GM12878 (cell line): ENCODE measurements around the gene DHPS. TPM values are rescaled to one million over a fixed set of nuclear protein-coding genes. Genes with fewer than 3 reads are reported as not detected.

Source experiments
- ATF7 ChIP-seq: fragments of 450-650 bp; IDR thresholded peaks from 2 replicates; pipeline ENCODE4 v1.6.1; 2016; ENCODE audit warnings: low read depth, mild to moderate bottlenecking
- BACH1 ChIP-seq: fragments of 450-650 bp; IDR thresholded peaks from 2 replicates; pipeline ENCODE4 v1.6.1; 2017; ENCODE audit warnings: mild to moderate bottlenecking, borderline replicate concordance
- BHLHE40 ChIP-seq, 2 experiments: fragments of 450-650 bp in 1 of 2; IDR thresholded peaks; 2 replicates each; pipeline ENCODE4 v1.6.1; 2011 to 2017; ENCODE audit warnings: low read depth in 2 of 2, borderline replicate concordance in 1 of 2, improper control_type of control experiment in 1 of 2, low read length in 1 of 2, mild to moderate bottlenecking in 1 of 2
- CEBPB ChIP-seq, 2 experiments: fragments of 150-350 bp in 1 of 2; IDR thresholded peaks; 2 replicates each; pipeline ENCODE4 v1.6.1; 2012 to 2014; ENCODE audit warnings: low read depth in 2 of 2, low read length in 2 of 2, borderline replicate concordance in 1 of 2, inconsistent platforms in 1 of 2
- DPF2 ChIP-seq: fragments of 450-650 bp; IDR thresholded peaks from 2 replicates; pipeline ENCODE4 v1.6.1; 2017; ENCODE audit warnings: mild to moderate bottlenecking
- GATAD2B ChIP-seq: fragments of 450-650 bp; conservative IDR thresholded peaks from 2 replicates; pipeline ENCODE4 v1.6.1; 2017; ENCODE audit warnings: low read depth, mild to moderate bottlenecking, moderate library complexity
- IKZF1 ChIP-seq: fragments of 450-650 bp; conservative IDR thresholded peaks from 2 replicates; pipeline ENCODE4 v1.6.1; 2017; ENCODE audit warnings: antibody characterized with exemption, mild to moderate bottlenecking
- IKZF2 ChIP-seq, 2 experiments: fragments of 450-650 bp; IDR thresholded peaks; 2 replicates each; pipeline ENCODE4 v1.6.1; 2017; ENCODE audit warnings: mild to moderate bottlenecking in 2 of 2, moderate library complexity in 2 of 2
- JUND ChIP-seq: IDR thresholded peaks from 2 replicates; pipeline ENCODE4 v1.6.1; 2012; ENCODE audit warnings: low read depth, mild to moderate bottlenecking, low read length, improper control_type of control experiment, moderate library complexity
- MTA3 ChIP-seq: IDR thresholded peaks from 2 replicates; pipeline ENCODE4 v1.6.1; 2012; ENCODE audit warnings: low read length, inconsistent platforms, borderline replicate concordance
- NFYB ChIP-seq: IDR thresholded peaks from 2 replicates; pipeline ENCODE4 v1.6.1; 2011; ENCODE audit warnings: low read depth, mild to moderate bottlenecking, low read length, improper control_type of control experiment, moderate library complexity; ENCODE audit not compliant: insufficient read depth
- NR2F1 ChIP-seq: fragments of 450-650 bp; conservative IDR thresholded peaks from 2 replicates; pipeline ENCODE4 v1.6.1; 2017; ENCODE audit warnings: mild to moderate bottlenecking
- PML ChIP-seq: IDR thresholded peaks from 2 replicates; pipeline ENCODE4 v1.6.1; 2012; ENCODE audit warnings: low read length, inconsistent platforms
- POLR2A ChIP-seq: IDR thresholded peaks from 2 replicates; pipeline ENCODE4 v1.6.1; 2011; ENCODE audit warnings: low read depth, mild to moderate bottlenecking, low read length
- POLR2AphosphoS5 ChIP-seq: IDR thresholded peaks from 2 replicates; pipeline ENCODE4 v1.6.1; 2011; ENCODE audit warnings: mild to moderate bottlenecking, low read length, inconsistent platforms
- POU2F2 ChIP-seq: IDR thresholded peaks from 3 replicates; pipeline ENCODE4 v1.6.1; 2011; ENCODE audit warnings: low read depth, mild to moderate bottlenecking, low read length, borderline replicate concordance
- RUNX3 ChIP-seq: IDR thresholded peaks from 2 replicates; pipeline ENCODE4 v1.6.1; 2012; ENCODE audit warnings: low read length, inconsistent platforms
- SRF ChIP-seq, 2 experiments: IDR thresholded peaks; 2 replicates each; pipeline ENCODE4 v1.6.1; 2011; ENCODE audit warnings: low read depth in 2 of 2, low read length in 2 of 2, mild to moderate bottlenecking in 1 of 2, moderate library complexity in 1 of 2
- TAF1 ChIP-seq: IDR thresholded peaks from 2 replicates; pipeline ENCODE4 v1.6.1; 2011; ENCODE audit warnings: mild to moderate bottlenecking, low read depth, low read length, borderline replicate concordance
- ZNF687 ChIP-seq: fragments of 450-650 bp; IDR thresholded peaks from 2 replicates; pipeline ENCODE4 v1.6.1; 2017; ENCODE audit warnings: mild to moderate bottlenecking, moderate library complexity
- polyA plus RNA-seq, 11 experiments: library from polyadenylated mRNA; depleted of rRNA in 4 of 11; unstranded in 6 of 11; stranded (reverse) in 5 of 11; fragments of >200 nt; fragmentation: Nextera tagmentation in 4 of 11; fragmentation: Illumina TruSeq in 1 of 11; extraction: Ambion mirVana in 4 of 11; extraction: Trizol in 1 of 11; gene quantifications; 1 replicate in 1 of 11; 2 replicates in 10 of 11; pipeline versions ENCODE4 v1.2.1 to v1.2.3, GENCODE V29; 2011 to 2016; ENCODE audit warnings: inconsistent platforms in 2 of 11, missing spikeins in 2 of 11, low read depth in 1 of 11
- total RNA-seq, 4 experiments: library from RNA; depleted of rRNA in 3 of 4; stranded (reverse); fragments of >200 nt in 3 of 4; fragmentation: Illumina TruSeq in 1 of 4; extraction: Trizol in 1 of 4; gene quantifications; 2 replicates each; pipeline versions ENCODE4 v1.2.1 to v1.2.3, GENCODE V29; 2013 to 2021

DHPS gene
- total and polyA plus RNA-seq, 10 of the 15 experiments (the other 5 are each of a cell fraction or from before 2014, with no cell fraction given), result 36.4 to 104 (median 83.4) TPM

- TF ChIP-seq ZNF687 (0 out of 2 replicates have a peak, but pooled peaks have one; percentile 21), MTA3 (no peak; the same call in 1 of the 2 replicates), RUNX3 (peak; percentile 65; the same call in 1 of the 2 replicates), ATF7 (no peak; the same call in 1 of the 2 replicates), CEBPB (IDR thresholded peaks at IDR 0.05; ENCODE audit: borderline replicate concordance in 1 of 2, low read depth in 2 of 2, low read length in 2 of 2) (no peak), GATAD2B (peak; percentile 60; the same call in 1 of the 2 replicates), POU2F2 (no peak), POLR2A (peak; percentile 80), IKZF2 (IDR thresholded peaks at IDR 0.05) (peak; percentile 14 to 19; a peak in 1 of 4 replicates), NFYB (peak; percentile 78), NR2F1 (0 out of 2 replicates have a peak, but pooled peaks have one; percentile 18), BHLHE40 (IDR thresholded peaks at IDR 0.05; ENCODE audit: borderline replicate concordance in 1 of 2, low read depth in 2 of 2, low read length in 1 of 2) (peak in 1 of 2 experiments; percentile 30; a peak in 1 of 4 replicates), DPF2 (peak; percentile 52; the same call in 1 of the 2 replicates), TAF1 (peak; percentile 66; the same call in 1 of the 2 replicates), SRF (IDR thresholded peaks at IDR 0.05; ENCODE audit: low read depth in 2 of 2, low read length in 2 of 2) (0 out of 4 replicates have a peak, but pooled peaks of 1 of the 2 experiments have one; percentile 39), BACH1 (peak; percentile 11; the same call in 1 of the 2 replicates), PML (peak; percentile 36; the same call in 1 of the 2 replicates), IKZF1 (peak; percentile 69), JUND (no peak), POLR2AphosphoS5 (peak; percentile 61)
Observed at GRCh38 chr19:12666265-12667048, 15.2 kb downstream of the DHPS start, which contains the start of the genes MAN2B1 and WDR83 (continued).
